ENCODE results near the gene SLC35A4. TPM values are rescaled to one million over a fixed set of nuclear protein-coding genes. Genes with fewer than 3 reads are reported as not detected.

Gene SLC35A4
- total and polyA plus RNA-seq, 12 donors: 33.9 to 105 (median 78.7) TPM

DNA sequence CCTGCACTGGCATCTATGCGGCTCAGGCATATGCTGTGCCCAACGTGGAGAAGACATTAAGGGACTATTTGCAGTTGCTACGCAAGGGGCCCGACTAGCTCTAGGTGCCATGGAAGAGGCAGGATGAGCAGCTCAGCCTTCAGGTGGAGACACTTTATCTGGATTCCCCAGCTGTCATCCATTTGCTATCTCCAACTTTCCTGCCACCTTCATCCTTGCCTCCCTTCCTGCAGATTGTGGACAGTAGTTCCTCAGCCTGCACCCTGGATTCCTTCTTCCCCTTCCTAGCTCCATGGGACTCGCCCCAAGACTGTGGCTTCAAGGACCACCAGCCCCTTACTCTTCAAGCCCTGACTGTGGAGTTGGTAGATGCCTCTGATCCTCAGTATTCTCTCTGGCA, 2.0 kb downstream of the SLC35A4 start:
- Histone ChIP-seq H3K27ac (peak overlapping the region in 1 of 10 donors; percentile 96), H3K4me3 (no peak overlapping the region), H3K36me3 (peaks cover 0 to 41% (median 19%) of the 10 kb centered on the region in 9 donors), H3K9me3 (no peaks in the 10 kb centered on the region), H3K27me3 (no peaks in the 10 kb centered on the region), H3K4me1 (peaks cover 7 to 90% (median 75%) of the 10 kb centered on the region in 9 donors)
- TF ChIP-seq, protein P1, sequence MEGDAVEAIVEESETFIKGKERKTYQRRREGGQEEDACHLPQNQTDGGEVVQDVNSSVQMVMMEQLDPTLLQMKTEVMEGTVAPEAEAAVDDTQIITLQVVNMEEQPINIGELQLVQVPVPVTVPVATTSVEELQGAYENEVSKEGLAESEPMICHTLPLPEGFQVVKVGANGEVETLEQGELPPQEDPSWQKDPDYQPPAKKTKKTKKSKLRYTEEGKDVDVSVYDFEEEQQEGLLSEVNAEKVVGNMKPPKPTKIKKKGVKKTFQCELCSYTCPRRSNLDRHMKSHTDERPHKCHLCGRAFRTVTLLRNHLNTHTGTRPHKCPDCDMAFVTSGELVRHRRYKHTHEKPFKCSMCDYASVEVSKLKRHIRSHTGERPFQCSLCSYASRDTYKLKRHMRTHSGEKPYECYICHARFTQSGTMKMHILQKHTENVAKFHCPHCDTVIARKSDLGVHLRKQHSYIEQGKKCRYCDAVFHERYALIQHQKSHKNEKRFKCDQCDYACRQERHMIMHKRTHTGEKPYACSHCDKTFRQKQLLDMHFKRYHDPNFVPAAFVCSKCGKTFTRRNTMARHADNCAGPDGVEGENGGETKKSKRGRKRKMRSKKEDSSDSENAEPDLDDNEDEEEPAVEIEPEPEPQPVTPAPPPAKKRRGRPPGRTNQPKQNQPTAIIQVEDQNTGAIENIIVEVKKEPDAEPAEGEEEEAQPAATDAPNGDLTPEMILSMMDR (IDR thresholded peaks at IDR 0.05): no peak
- no peak for ATAC-seq
- no peak for DNase-seq
- 93 to 94% methylated on average over 5 of the region's 5 CpGs for WGBS, 2 donors
- intact Hi-C loops (cut with DNase I): loop anchor here in 6 of 10 donors (5.0 to 10.0 kb wide), 3 partner anchors 66 to 71 kb away; partner anchors contain the start of genes TMCO6 (in 5 of the 6) and CD14 (in 3 of the 6)

DNA sequence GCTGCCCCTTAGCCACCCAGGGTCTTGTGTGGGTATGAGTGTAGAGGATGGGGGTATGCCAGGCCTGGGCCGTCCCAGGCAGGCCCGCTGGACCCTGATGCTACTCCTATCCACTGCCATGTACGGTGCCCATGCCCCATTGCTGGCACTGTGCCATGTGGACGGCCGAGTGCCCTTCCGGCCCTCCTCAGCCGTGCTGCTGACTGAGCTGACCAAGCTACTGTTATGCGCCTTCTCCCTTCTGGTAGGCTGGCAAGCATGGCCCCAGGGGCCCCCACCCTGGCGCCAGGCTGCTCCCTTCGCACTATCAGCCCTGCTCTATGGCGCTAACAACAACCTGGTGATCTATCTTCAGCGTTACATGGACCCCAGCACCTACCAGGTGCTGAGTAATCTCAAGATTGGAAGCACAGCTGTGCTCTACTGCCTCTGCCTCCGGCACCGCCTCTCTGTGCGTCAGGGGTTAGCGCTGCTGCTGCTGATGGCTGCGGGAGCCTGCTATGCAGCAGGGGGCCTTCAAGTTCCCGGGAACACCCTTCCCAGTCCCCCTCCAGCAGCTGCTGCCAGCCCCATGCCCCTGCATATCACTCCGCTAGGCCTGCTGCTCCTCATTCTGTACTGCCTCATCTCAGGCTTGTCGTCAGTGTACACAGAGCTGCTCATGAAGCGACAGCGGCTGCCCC, 2.6 kb downstream of the SLC35A4 start:
- H3K27me3 ChIP-seq: no peaks in the 10 kb centered on the region
- H3K4me3 ChIP-seq: no peak overlapping the region
- intact Hi-C loops (cut with DNase I): loop anchor here in 6 of 10 donors (5.0 to 10.0 kb wide), 3 partner anchors 65 to 70 kb away; partner anchors contain the start of genes TMCO6 (in 5 of the 6) and CD14 (in 3 of the 6)
- no peaks in the 10 kb centered on the region for H3K9me3 ChIP-seq
- WGBS, 2 donors: 74 to 81% methylated on average over 22 of the region's 22 CpGs
- TF ChIP-seq, protein P1 (IDR thresholded peaks at IDR 0.05): no peak
- DNase-seq: peak in 1 of 2 donors; percentile 26
- H3K27ac ChIP-seq: peak overlapping the region in 4 of 10 donors; percentile 2 to 91 (median 14)
- ATAC-seq: no peak
- peaks cover 0 to 39% (median 19%) of the 10 kb centered on the region in 9 donors for H3K36me3 ChIP-seq
- H3K4me1 ChIP-seq: peaks cover 7 to 90% (median 74%) of the 10 kb centered on the region in 9 donors

DNA sequence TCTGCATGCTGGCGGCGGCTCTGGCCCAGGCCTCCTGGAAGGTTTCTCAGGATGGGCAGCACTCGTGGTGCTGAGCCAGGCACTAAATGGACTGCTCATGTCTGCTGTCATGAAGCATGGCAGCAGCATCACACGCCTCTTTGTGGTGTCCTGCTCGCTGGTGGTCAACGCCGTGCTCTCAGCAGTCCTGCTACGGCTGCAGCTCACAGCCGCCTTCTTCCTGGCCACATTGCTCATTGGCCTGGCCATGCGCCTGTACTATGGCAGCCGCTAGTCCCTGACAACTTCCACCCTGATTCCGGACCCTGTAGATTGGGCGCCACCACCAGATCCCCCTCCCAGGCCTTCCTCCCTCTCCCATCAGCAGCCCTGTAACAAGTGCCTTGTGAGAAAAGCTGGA, 3.2 kb downstream of the SLC35A4 start:
- Histone ChIP-seq H3K27ac (peak overlapping the region in 2 of 10 donors; percentile 18 to 91), H3K36me3 (peaks cover 0 to 39% (median 19%) of the 10 kb centered on the region in 9 donors), H3K9me3 (no peaks in the 10 kb centered on the region), H3K27me3 (no peaks in the 10 kb centered on the region), H3K4me1 (peaks cover 7 to 84% (median 68%) of the 10 kb centered on the region in 9 donors), H3K4me3 (no peak overlapping the region)
- no peak for ATAC-seq
- intact Hi-C loops (cut with DNase I): loop anchor here in 6 of 10 donors (5.0 to 10.0 kb wide), 3 partner anchors 64 to 69 kb away; partner anchors contain the start of genes TMCO6 (in 5 of the 6) and CD14 (in 3 of the 6)
- 91 to 94% methylated on average over 13 of the region's 13 CpGs for WGBS, 2 donors
- DNase-seq: no peak
- TF ChIP-seq, protein P1 (IDR thresholded peaks at IDR 0.05): no peak

DNA sequence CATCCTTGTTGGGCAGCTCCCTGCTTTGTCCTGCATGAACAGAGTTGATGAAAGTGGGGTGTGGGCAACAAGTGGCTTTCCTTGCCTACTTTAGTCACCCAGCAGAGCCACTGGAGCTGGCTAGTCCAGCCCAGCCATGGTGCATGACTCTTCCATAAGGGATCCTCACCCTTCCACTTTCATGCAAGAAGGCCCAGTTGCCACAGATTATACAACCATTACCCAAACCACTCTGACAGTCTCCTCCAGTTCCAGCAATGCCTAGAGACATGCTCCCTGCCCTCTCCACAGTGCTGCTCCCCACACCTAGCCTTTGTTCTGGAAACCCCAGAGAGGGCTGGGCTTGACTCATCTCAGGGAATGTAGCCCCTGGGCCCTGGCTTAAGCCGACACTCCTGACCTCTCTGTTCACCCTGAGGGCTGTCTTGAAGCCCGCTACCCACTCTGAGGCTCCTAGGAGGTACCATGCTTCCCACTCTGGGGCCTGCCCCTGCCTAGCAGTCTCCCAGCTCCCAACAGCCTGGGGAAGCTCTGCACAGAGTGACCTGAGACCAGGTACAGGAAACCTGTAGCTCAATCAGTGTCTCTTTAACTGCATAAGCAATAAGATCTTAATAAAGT, 3.9 kb downstream of the SLC35A4 start:
- Histone ChIP-seq H3K27me3 (no peaks in the 10 kb centered on the region), H3K9me3 (no peaks in the 10 kb centered on the region), H3K4me1 (peaks cover 7 to 78% (median 62%) of the 10 kb centered on the region in 9 donors), H3K27ac (peak overlapping the region; percentile 30 to 91 (median 78)), H3K36me3 (peaks cover 0 to 39% (median 19%) of the 10 kb centered on the region in 9 donors), H3K4me3 (peak overlapping the region in 1 of 10 donors; percentile 3)
- no peak for ATAC-seq
- no peak for DNase-seq
- TF ChIP-seq, protein P1 (IDR thresholded peaks at IDR 0.05): no peak
- WGBS, 2 donors: 77 to 97% methylated on average over 2 of the region's 2 CpGs
- intact Hi-C loops (cut with DNase I): loop anchor here in 6 of 10 donors (5.0 to 10.0 kb wide), 3 partner anchors 64 to 69 kb away; partner anchors contain the start of genes TMCO6 (in 5 of the 6) and CD14 (in 3 of the 6)
